RWPE1 (cell line): ENCODE measurements around the gene ABITRAM.

Experiments used
- CTCF ChIA-PET: fragments of 350-600 bp; sonication (Branson Sonifier 250); formaldehyde crosslinking; extraction: SDS; loops from one replicate; lab custom pipeline; 2021; lab: Yijun Ruan, JAX
- POLR2A ChIA-PET: fragments of 400-600 bp; formaldehyde crosslinking; extraction: SDS; loops from one replicate; lab custom pipeline; 2020; ENCODE audit warnings: antibody characterized with exemption; ENCODE audit not compliant: low non-redundant PET; lab: Yijun Ruan, JAX
- DNase-seq: peaks from one replicate; pipeline ENCODE4 v3.0.0; 2012; ENCODE audit warnings: low spot score
- H3K27ac ChIP-seq: fragments of 450-650 bp; 2 replicates; pipeline ENCODE4 v1.5.1; 2017
- CTCF ChIP-seq: fragments of 450-650 bp; conservative IDR thresholded peaks from 2 replicates; pipeline ENCODE4 v1.5.1; 2017; ENCODE audit warnings: low read depth, mild to moderate bottlenecking

The ABITRAM gene

GRCh38 chr9:108951578-108951977 is 17.4 kb downstream of the ABITRAM start:
- no peak for DNase-seq
- TF ChIP-seq CTCF = no peak
- POLR2A ChIA-PET = no interaction called here
- H3K27ac ChIP-seq = no peak overlapping the region
- CTCF ChIA-PET = interaction anchor here (1.4 kb wide), 3 partner anchors 10 to 167 kb away, joined by 3 to 5 read pairs (median 3); no protein-coding TSS in a partner anchor

- POLR2A ChIA-PET = no interaction called here
- CTCF ChIA-PET = interaction anchor here (0.5 to 2.1 kb wide), 16 partner anchors 8 to 1070 kb away, joined by 3 to 7 read pairs (median 4); no protein-coding TSS in a partner anchor
- H3K27ac ChIP-seq = no peak overlapping the region
- peak; percentile 95 for TF ChIP-seq CTCF
- DNase-seq = peak; percentile 72
Observed at GRCh38 chr9:108953983-108954574, 19.9 kb downstream of the ABITRAM start.

- POLR2A ChIA-PET = no interaction called here
Observed at GRCh38 chr9:108956022-108956630, 21.9 kb downstream of the ABITRAM start.

GRCh38 chr9:108956631-108957026 is 22.4 kb downstream of the ABITRAM start:
- ChIA-PET CTCF (no interaction called here), POLR2A (no interaction called here)
- no peak overlapping the region for H3K27ac ChIP-seq
- no peak for TF ChIP-seq CTCF
- no peak for DNase-seq

More at GRCh38 chr9:108956022-108956630, 21.9 kb downstream of the ABITRAM start:
- TF ChIP-seq CTCF = no peak
- no peak for DNase-seq
- CTCF ChIA-PET = no interaction called here
- no peak overlapping the region for H3K27ac ChIP-seq

GRCh38 chr9:108960331-108960730 is 26.1 kb downstream of the ABITRAM start:
- DNase-seq = no peak
- CTCF ChIA-PET = interaction anchor here (0.6 kb wide), 1 partner anchor 20 kb away, joined by 3 read pairs; no protein-coding TSS in a partner anchor

GRCh38 chr9:108961151-108961550 is 27.0 kb downstream of the ABITRAM start:
- no peak for TF ChIP-seq CTCF
- POLR2A ChIA-PET = no interaction called here
- DNase-seq = no peak
- CTCF ChIA-PET = interaction anchor here (0.6 kb wide), 1 partner anchor 480 kb away, joined by 3 read pairs; no protein-coding TSS in a partner anchor
- no peak overlapping the region for H3K27ac ChIP-seq

More at GRCh38 chr9:108960331-108960730, 26.1 kb downstream of the ABITRAM start:
- TF ChIP-seq CTCF = no peak
- POLR2A ChIA-PET = no interaction called here
- H3K27ac ChIP-seq = no peak overlapping the region
